ENCODE measurements around the gene DLK2.

DNA sequence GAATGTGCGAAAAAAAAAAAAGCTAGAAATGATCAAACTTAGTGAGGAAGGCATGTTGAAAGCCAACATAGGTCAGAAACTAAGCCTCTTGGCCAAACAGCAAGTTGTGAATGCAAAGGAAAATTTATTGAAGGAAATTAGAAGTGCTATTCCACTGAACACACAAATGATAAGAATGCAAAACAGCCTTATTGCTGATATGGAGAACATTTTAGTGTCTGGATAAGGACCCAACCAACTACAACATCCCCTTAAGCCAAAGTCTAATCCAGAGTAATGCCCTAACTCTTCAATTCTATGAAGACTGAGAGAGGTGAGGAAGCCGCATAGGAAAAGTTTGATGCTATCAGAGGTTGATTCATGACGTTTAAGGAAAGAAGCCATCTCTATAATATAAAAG, 33.5 kb downstream of the DLK2 start:
- TF ChIP-seq, protein P1, sequence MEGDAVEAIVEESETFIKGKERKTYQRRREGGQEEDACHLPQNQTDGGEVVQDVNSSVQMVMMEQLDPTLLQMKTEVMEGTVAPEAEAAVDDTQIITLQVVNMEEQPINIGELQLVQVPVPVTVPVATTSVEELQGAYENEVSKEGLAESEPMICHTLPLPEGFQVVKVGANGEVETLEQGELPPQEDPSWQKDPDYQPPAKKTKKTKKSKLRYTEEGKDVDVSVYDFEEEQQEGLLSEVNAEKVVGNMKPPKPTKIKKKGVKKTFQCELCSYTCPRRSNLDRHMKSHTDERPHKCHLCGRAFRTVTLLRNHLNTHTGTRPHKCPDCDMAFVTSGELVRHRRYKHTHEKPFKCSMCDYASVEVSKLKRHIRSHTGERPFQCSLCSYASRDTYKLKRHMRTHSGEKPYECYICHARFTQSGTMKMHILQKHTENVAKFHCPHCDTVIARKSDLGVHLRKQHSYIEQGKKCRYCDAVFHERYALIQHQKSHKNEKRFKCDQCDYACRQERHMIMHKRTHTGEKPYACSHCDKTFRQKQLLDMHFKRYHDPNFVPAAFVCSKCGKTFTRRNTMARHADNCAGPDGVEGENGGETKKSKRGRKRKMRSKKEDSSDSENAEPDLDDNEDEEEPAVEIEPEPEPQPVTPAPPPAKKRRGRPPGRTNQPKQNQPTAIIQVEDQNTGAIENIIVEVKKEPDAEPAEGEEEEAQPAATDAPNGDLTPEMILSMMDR (IDR thresholded peaks at IDR 0.05) = no peak
- TF ChIP-seq POLR2A (IDR thresholded peaks at IDR 0.05) (no peak), POLR2AphosphoS5 (IDR thresholded peaks at IDR 0.05; ENCODE audit: insufficient read depth in 1 of 2, low read depth in 1 of 2) (no peak)

Data from vagina (tissue), 2 donors.